OCI-LY1 (cell line): ENCODE data around the gene KLF15.

Experiments used
- CTCF ChIP-seq: fragments of 200-600 bp; sonication (generic), shearing (Covaris generic); IDR thresholded peaks from 2 replicates; pipeline ENCODE4 v1.5.1; 2017; ENCODE audit warnings: mild to moderate bottlenecking, antibody characterized with exemption, low read length, moderate library complexity, mixed read lengths
- EZH2 ChIP-seq: fragments of 200-600 bp; sonication (generic), shearing (Covaris generic); IDR thresholded peaks from 2 replicates; pipeline ENCODE4 v1.8.0; 2017; ENCODE audit warnings: borderline replicate concordance, mixed run types, mild to moderate bottlenecking, antibody characterized with exemption, low read length, moderate library complexity, mixed read lengths

GRCh38 chr3:126304291-126304690 lies 52.9 kb downstream of the KLF15 start:
- no peak for TF ChIP-seq CTCF
- no peak for TF ChIP-seq EZH2
